Measurements from ENCODE around the gene DCST1.

DNA sequence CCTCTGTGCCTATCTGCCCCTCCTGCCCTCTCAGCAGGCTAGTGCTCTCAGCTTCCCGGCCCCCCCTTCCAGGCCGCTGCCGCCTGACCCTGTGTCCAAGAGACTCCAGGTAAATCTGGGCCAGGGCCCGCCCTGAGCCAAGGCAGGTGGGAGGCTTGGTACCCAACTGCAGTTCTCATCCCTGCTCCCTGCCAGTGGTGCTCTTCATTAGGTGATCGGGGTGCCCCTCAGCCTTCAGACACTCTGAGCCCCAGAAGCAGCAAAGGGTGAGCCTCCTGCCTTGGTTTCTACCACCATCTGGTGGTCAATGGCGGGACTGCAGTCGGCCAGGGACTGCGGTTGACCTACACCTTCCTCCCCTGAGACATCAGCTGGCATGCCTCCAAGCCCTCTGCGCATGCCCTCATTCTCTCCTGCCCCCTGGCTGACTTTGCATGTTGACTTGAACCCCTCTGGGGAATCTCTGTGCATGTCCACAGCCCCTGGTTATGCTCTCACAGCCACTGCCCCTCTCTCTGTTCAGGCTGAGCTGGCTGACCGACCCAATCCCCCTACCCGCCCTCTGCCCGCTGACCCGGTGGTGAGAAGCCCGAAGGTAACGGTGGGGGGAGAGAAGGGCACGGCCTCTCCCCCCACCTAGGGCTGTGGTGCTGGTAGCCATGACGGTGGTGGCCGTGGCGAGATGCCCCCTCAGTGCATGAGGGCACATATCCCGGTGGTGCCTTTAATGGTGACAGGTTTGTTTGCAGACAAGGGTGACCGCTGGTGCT is 27.9 kb downstream of the DCST1 start:
- TF ChIP-seq YY1 (IDR thresholded peaks at IDR 0.05; ENCODE audit: insufficient read depth, insufficient read length): no peak
- no peak for TF ChIP-seq SUZ12 (IDR thresholded peaks at IDR 0.05; ENCODE audit: extremely low read depth, insufficient read depth, insufficient read length)
